ENCODE results near the gene CREB3L2. TPM values are rescaled to one million over a fixed set of nuclear protein-coding genes. Genes with fewer than 3 reads are reported as not detected.

Gene CREB3L2
- total and polyA plus RNA-seq, 12 donors: 11.4 to 169 (median 63.1) TPM

DNA sequence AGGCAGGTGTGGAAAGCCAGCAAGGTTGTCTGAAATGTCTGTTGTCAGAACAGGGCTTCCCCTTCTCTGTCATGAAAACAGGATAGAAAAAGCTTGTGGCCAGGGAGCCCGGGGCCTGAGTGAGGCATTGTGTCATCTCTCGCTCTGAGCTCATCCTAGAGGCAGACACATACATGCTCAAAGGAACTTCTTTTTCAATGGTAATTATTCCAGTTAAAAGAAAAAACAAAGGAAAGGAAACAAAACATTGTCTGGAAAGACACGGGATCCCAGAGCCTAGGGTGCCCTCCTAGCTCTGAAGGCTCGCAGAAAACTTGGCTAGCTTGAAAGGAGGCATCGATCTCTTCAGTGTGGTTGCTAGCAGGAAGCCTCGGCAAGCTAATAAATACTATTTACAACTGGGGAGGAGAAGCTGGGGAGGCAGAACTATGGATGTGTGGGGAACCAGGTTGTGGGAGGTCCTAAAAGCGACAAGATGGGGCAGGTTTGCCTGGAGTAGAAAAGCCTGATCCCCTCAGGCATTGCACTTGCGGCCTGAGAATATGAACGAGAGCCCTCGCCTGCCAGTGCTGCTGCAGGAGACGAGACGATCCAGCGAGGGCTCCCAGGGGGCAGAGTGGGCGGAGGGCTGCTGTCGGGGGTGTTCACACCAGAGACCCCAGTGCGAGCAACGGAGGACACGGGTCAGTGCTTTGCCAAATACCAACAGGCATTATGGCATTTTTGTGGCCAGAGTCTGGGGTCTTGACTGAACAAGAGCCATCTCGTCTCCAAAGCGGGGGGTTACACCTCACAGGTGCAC is 122.3 kb downstream of the CREB3L2 start:
- Histone ChIP-seq H3K9me3 (replicated peaks in 1 of 3) (no peaks in the 10 kb centered on the region), H3K4me1 (replicated peaks in 1 of 2) (peaks cover 6 to 20% of the 10 kb centered on the region in 2 donors), H3K4me3 (no peak overlapping the region), H3K27me3 (no peaks in the 10 kb centered on the region), H3K27ac (no peak overlapping the region), H3K36me3 (replicated peaks in 1 of 2) (peaks cover 0 to 58% of the 10 kb centered on the region in 2 donors)
- TF ChIP-seq, protein P1, sequence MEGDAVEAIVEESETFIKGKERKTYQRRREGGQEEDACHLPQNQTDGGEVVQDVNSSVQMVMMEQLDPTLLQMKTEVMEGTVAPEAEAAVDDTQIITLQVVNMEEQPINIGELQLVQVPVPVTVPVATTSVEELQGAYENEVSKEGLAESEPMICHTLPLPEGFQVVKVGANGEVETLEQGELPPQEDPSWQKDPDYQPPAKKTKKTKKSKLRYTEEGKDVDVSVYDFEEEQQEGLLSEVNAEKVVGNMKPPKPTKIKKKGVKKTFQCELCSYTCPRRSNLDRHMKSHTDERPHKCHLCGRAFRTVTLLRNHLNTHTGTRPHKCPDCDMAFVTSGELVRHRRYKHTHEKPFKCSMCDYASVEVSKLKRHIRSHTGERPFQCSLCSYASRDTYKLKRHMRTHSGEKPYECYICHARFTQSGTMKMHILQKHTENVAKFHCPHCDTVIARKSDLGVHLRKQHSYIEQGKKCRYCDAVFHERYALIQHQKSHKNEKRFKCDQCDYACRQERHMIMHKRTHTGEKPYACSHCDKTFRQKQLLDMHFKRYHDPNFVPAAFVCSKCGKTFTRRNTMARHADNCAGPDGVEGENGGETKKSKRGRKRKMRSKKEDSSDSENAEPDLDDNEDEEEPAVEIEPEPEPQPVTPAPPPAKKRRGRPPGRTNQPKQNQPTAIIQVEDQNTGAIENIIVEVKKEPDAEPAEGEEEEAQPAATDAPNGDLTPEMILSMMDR (IDR thresholded peaks at IDR 0.05): no peak
- TF ChIP-seq POLR2A (IDR thresholded peaks at IDR 0.05): no peak
- no peak for DNase-seq
- 85 to 91% (median 89%) methylated on average over 20 of the region's 20 CpGs for WGBS, 4 donors
- intact Hi-C loops (cut with DNase I): no loop called here

DNA sequence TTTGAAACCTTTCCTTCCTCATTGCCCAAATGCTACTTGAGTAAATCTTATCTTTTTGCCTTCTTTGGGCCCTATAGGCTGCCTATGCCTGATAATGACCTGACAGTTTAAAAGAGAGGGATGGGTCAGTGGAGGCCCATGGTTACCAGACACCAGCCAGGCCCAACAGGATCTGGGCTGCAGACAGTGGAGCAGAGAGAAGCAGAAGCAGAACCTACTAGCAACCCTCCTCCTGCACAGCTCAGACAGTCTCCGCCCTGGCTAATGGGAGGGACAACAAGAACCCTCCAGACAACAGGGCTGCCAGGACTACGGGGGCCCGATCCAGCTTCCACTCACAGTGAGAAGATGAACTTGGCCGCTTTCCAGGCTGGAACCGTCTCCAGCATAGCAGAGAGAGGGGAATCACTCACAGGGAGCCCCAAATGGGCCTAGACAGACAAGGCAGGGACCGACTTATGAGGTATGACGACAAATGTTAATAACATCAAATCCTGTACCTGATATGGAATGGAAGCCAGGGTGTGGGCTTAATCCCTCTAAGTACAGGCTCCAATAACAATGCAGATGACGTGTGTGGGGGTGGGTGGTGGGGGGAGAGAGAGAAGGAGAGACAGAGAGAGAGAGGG is 123.4 kb downstream of the CREB3L2 start:
- Histone ChIP-seq H3K27ac (peak overlapping the region in 1 of 5 donors; percentile 8), H3K9me3 (replicated peaks in 1 of 3) (no peaks in the 10 kb centered on the region), H3K4me3 (no peak overlapping the region), H3K27me3 (no peaks in the 10 kb centered on the region), H3K36me3 (replicated peaks in 1 of 2) (peaks cover 0 to 47% of the 10 kb centered on the region in 2 donors), H3K4me1 (replicated peaks in 1 of 2) (peaks cover 6 to 31% of the 10 kb centered on the region in 2 donors)
- WGBS, 4 donors: 70 to 95% (median 84%) methylated on average over 6 to 8 of the region's 8 CpGs
- intact Hi-C loops (cut with DNase I): no loop called here
- no peak for TF ChIP-seq POLR2A (IDR thresholded peaks at IDR 0.05)
- TF ChIP-seq, protein P1 (IDR thresholded peaks at IDR 0.05): no peak
- DNase-seq: peak in 2 of 7 donors; percentile 43 to 45

DNA sequence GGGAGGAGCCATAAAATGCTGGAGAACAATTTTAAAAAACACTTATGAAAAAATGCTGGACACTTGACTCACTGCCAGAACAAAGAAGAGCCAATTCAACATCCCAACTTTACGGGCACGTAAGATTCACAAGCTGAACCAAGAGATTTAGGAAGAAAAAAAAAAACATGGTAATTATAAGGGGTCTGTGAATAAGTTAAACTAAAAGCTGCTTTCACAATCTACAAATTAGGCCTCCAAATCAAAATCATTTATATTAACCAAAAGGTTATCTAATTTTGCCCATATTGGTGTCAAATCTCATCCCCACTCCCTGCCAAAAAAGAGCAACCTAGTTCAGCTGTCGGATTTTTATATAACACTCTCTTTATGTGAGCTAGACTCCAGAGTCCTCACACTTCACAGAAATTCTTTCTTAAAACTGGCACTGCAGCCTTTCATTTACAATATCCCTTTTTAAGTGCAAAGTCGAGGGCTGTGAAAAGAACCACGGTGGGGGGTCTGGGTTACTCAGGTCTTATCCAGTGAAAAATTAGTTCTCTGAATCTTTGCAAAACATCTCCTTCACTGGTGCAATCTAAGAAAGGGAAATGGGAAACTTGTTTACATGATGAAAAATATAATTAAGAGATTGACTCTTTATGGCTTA is 124.7 kb downstream of the CREB3L2 start:
- Histone ChIP-seq H3K9me3 (replicated peaks in 1 of 3) (no peaks in the 10 kb centered on the region), H3K4me1 (replicated peaks in 1 of 2) (peaks cover 6 to 21% of the 10 kb centered on the region in 2 donors), H3K36me3 (replicated peaks in 1 of 2) (peaks cover 0 to 36% of the 10 kb centered on the region in 2 donors), H3K27ac (no peak overlapping the region), H3K27me3 (no peaks in the 10 kb centered on the region), H3K4me3 (no peak overlapping the region)
- intact Hi-C loops (cut with DNase I): no loop called here
- 78 to 81% (median 80%) methylated on average over 5 of the region's 5 CpGs for WGBS, 4 donors
- no peak for TF ChIP-seq POLR2A (IDR thresholded peaks at IDR 0.05)
- TF ChIP-seq, protein P1 (IDR thresholded peaks at IDR 0.05): no peak
- DNase-seq: no peak

DNA sequence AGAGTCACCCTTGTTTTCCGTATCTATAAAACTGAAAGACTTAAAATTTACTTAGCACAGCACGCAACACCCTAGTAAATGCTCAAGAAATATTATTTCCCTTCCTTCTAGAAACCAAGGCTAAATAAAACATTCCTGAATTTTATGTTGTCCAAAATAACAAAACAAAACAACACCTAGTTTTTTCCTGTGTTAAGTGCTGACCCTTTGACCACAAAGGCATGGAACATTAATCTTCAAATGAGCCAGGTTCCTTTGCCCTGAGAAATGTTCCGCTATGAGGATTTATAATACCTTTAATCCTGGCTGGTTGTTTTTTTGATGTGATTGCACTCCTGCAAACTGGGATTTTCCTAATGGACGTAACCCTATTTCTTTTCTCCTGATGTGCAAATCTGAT is 126.1 kb downstream of the CREB3L2 start:
- intact Hi-C loops (cut with DNase I): no loop called here
- Histone ChIP-seq H3K36me3 (replicated peaks in 1 of 2) (peaks cover 0 to 23% of the 10 kb centered on the region in 2 donors), H3K27me3 (no peaks in the 10 kb centered on the region), H3K27ac (peak overlapping the region in 3 of 5 donors; percentile 22 to 72 (median 41)), H3K4me3 (no peak overlapping the region), H3K9me3 (replicated peaks in 1 of 3) (no peaks in the 10 kb centered on the region), H3K4me1 (replicated peaks in 1 of 2) (peaks cover 6 to 21% of the 10 kb centered on the region in 2 donors)
- no peak for TF ChIP-seq POLR2A (IDR thresholded peaks at IDR 0.05)
- TF ChIP-seq, protein P1 (IDR thresholded peaks at IDR 0.05): no peak
- 90 to 96% (median 95%) methylated on average over 4 of the region's 4 CpGs for WGBS, 4 donors
- DNase-seq: no peak

Data from adrenal gland (tissue), 12 donors.